GM20000 (cell line): Measurements from ENCODE around the gene MAGOH.
"Not testable (repeated sequence)": the region's sequence is repeated elsewhere in the genome, so short reads cannot be mapped to it uniquely, and the experiment has no call there.

Source experiments
- DNase-seq: peaks from one replicate; pipeline ENCODE4 v3.0.0; 2012; ENCODE audit warnings: low spot score
- CTCF ChIP-seq: IDR thresholded peaks from 2 replicates; pipeline ENCODE4 v1.5.1; 2012; ENCODE audit warnings: mild to moderate bottlenecking, control low read depth; ENCODE audit errors: extremely low read depth, missing control alignments

The MAGOH gene

GRCh38 chr1:53206735-53207379 is 31.5 kb downstream of the MAGOH start:
- DNase-seq, result no peak
- TF ChIP-seq CTCF, result no peak

GRCh38 chr1:53206083-53206685 is 32.1 kb downstream of the MAGOH start:
- not testable (repeated sequence) for DNase-seq

GRCh38 chr1:53205496-53205895 is 32.8 kb downstream of the MAGOH start:
- DNase-seq, result not testable (repeated sequence)

- TF ChIP-seq CTCF, result no peak
- DNase-seq, result no peak
These were observed 34.9 kb downstream of the MAGOH start for GRCh38 chr1:53203466-53203865.

GRCh38 chr1:53198241-53198651 is 40.1 kb downstream of the MAGOH start:
- no peak for DNase-seq

GRCh38 chr1:53197291-53198200 is 40.8 kb downstream of the MAGOH start:
- TF ChIP-seq CTCF, result no peak
- peak; percentile 22 for DNase-seq

More at GRCh38 chr1:53198241-53198651, 40.1 kb downstream of the MAGOH start:
- TF ChIP-seq CTCF, result no peak

- peak; percentile 99 for DNase-seq
- no peak for TF ChIP-seq CTCF
These were observed 41.6 kb downstream of the MAGOH start, which contains the start of gene CPT2 for GRCh38 chr1:53196485-53197290. CPT2 (plus strand) TSS chr1:53196824; CDS start chr1:53196944, 120 bp downstream.

GRCh38 chr1:53196017-53196484 is 42.3 kb downstream of the MAGOH start:
- no peak for TF ChIP-seq CTCF
- peak; percentile 32 for DNase-seq
